HL-60 (cell line): Measurements from ENCODE around the gene AFF3.

ENCODE experiments used
- DNase-seq, 2 experiments: peaks; one replicate each; pipeline ENCODE4 v3.0.0-alpha.2; 2010 to 2020; ENCODE audit warnings: low read depth in 1 of 2, low spot score in 1 of 2
- H3K27ac ChIP-seq: fragments of 250-450 bp; sonication (Bioruptor Pico); replicated peaks from 2 replicates; pipeline ENCODE4 v1.5.1; 2020; ENCODE audit warnings: mild to moderate bottlenecking, moderate library complexity
- H3K27me3 ChIP-seq: fragments of 250-450 bp; sonication (Bioruptor Pico); 2 replicates; pipeline ENCODE4 v1.5.1; 2021; ENCODE audit warnings: mild to moderate bottlenecking, moderate library complexity; ENCODE audit not compliant: insufficient read depth, poor library complexity, severe bottlenecking
- H3K4me3 ChIP-seq: replicated peaks from 2 replicates; pipeline ENCODE4 v1.5.1; 2011; ENCODE audit warnings: mild to moderate bottlenecking, control low read depth, low read length; ENCODE audit not compliant: insufficient read depth
- GABPA ChIP-seq: IDR thresholded peaks from 2 replicates; pipeline ENCODE4 v1.6.1; 2012; ENCODE audit warnings: low read depth
- POLR2AphosphoS5 ChIP-seq: IDR thresholded peaks from 2 replicates; pipeline ENCODE4 v1.6.1; 2012; ENCODE audit warnings: low read depth
- SPI1 ChIP-seq: IDR thresholded peaks from 2 replicates; pipeline ENCODE4 v1.6.1; 2012; ENCODE audit warnings: low read depth, mild to moderate bottlenecking, borderline replicate concordance
- TF ChIP-seq, protein P1 (sequence below): IDR thresholded peaks from one replicate; pipeline ENCODE4 v1.5.1; 2011; ENCODE audit warnings: low read length, control low read depth, inconsistent platforms; ENCODE audit not compliant: insufficient read depth
- TF ChIP-seq, protein P2 (sequence below): IDR thresholded peaks from 2 replicates; pipeline ENCODE4 v1.6.1; 2012; ENCODE audit warnings: low read depth; ENCODE audit not compliant: insufficient replicate concordance

AFF3 gene

DNA sequence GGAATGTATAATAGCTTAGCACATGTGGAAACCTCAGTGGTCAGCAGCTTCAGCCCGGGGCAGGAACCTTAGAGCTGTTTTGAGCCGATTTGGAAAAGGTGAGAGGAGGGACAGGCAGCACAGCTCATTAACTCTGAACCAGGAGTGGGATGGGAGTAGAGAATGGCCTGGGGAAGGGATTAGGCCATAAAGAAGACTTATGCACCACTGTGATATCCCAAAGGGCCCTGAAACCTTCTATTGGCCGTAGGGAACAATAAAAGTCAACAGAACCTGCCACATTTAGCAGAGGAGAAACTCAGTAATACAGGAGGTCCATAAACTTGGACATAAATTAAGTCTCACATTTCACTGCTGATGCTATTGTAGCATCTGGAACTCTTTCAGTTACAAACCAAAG, 528.4 kb downstream of the AFF3 start:
- H3K27ac ChIP-seq: no peak overlapping the region
- DNase-seq: no peak
- H3K4me3 ChIP-seq: no peak overlapping the region
- H3K27me3 ChIP-seq: no peaks in the 10 kb centered on the region
- TF ChIP-seq, protein P1, sequence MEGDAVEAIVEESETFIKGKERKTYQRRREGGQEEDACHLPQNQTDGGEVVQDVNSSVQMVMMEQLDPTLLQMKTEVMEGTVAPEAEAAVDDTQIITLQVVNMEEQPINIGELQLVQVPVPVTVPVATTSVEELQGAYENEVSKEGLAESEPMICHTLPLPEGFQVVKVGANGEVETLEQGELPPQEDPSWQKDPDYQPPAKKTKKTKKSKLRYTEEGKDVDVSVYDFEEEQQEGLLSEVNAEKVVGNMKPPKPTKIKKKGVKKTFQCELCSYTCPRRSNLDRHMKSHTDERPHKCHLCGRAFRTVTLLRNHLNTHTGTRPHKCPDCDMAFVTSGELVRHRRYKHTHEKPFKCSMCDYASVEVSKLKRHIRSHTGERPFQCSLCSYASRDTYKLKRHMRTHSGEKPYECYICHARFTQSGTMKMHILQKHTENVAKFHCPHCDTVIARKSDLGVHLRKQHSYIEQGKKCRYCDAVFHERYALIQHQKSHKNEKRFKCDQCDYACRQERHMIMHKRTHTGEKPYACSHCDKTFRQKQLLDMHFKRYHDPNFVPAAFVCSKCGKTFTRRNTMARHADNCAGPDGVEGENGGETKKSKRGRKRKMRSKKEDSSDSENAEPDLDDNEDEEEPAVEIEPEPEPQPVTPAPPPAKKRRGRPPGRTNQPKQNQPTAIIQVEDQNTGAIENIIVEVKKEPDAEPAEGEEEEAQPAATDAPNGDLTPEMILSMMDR: no peak

DNA sequence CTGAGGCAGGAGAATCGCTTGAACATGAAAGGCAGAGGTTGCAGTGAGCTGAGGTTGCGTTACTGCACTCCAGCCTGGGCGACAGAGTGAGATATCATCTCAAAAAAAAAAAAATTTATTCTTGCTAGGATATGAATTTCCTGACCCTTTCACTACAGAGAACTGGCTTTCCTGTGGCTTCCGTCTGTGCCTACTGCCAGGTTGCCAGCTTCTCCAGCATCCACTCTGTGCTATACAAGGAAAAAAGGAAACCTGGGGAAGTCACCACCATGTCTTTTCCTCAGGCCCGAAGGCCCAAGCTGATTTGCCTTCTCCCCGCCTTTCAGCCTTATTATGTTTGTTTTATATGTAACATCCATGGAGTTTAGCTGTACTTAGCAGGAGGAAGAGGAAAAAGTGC, 530.6 kb downstream of the AFF3 start:
- no peak for DNase-seq
- no peak overlapping the region for H3K4me3 ChIP-seq
- H3K27me3 ChIP-seq: no peaks in the 10 kb centered on the region
- no peak overlapping the region for H3K27ac ChIP-seq
- TF ChIP-seq, protein P2, sequence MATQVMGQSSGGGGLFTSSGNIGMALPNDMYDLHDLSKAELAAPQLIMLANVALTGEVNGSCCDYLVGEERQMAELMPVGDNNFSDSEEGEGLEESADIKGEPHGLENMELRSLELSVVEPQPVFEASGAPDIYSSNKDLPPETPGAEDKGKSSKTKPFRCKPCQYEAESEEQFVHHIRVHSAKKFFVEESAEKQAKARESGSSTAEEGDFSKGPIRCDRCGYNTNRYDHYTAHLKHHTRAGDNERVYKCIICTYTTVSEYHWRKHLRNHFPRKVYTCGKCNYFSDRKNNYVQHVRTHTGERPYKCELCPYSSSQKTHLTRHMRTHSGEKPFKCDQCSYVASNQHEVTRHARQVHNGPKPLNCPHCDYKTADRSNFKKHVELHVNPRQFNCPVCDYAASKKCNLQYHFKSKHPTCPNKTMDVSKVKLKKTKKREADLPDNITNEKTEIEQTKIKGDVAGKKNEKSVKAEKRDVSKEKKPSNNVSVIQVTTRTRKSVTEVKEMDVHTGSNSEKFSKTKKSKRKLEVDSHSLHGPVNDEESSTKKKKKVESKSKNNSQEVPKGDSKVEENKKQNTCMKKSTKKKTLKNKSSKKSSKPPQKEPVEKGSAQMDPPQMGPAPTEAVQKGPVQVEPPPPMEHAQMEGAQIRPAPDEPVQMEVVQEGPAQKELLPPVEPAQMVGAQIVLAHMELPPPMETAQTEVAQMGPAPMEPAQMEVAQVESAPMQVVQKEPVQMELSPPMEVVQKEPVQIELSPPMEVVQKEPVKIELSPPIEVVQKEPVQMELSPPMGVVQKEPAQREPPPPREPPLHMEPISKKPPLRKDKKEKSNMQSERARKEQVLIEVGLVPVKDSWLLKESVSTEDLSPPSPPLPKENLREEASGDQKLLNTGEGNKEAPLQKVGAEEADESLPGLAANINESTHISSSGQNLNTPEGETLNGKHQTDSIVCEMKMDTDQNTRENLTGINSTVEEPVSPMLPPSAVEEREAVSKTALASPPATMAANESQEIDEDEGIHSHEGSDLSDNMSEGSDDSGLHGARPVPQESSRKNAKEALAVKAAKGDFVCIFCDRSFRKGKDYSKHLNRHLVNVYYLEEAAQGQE: no peak
- TF ChIP-seq POLR2AphosphoS5: no peak
- TF ChIP-seq SPI1: no peak
- TF ChIP-seq GABPA: no peak
- TF ChIP-seq, protein P1: no peak

DNA sequence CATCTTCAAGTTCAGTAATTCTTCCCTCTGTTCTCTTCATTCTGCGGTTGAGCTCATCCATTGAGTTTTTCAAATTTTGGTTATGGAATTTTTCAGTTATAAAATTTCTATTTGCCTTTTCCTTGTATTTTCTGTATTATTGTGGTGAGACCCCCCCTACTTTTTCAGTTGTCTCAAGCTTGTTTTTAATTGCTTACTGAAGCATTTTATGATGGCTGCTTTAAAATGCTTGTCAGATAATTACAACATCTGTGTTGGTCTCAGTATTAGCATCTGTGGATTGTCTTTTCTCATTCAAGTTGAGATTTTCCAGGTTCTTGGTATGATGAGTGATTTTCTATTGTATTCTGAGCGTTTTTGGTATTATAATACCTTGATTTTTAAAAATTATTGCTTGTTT, 531.4 kb downstream of the AFF3 start:
- H3K27ac ChIP-seq: no peak overlapping the region
- H3K4me3 ChIP-seq: no peak overlapping the region
- no peak for DNase-seq
- TF ChIP-seq GABPA (no peak), SPI1 (no peak), POLR2AphosphoS5 (no peak)
- TF ChIP-seq, protein P1: no peak
- TF ChIP-seq, protein P2: no peak
- no peaks in the 10 kb centered on the region for H3K27me3 ChIP-seq

DNA sequence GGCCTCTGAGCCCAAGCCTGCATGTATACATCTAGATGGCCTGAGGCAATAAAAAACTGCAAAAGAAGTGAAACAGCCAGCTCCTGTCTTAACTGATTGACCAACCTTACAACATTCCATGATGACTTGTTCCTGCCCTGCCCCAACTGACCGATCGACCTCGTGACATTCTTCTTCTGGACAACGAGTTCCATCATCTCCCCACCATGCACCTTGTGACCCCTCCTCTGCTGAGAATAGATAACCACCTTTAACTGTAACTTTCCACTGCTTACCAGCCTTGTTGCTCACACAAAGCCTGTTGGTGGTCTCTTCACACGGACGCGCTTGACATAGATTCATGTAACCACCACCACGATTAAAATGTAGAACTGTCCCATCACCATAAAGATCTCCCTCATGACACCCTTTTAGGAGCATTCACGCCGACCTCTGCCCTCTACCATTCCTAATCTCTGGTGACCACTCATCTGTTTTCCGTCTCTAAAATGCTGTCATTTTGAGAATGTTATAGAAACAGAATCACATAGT, 532.5 kb downstream of the AFF3 start:
- H3K27me3 ChIP-seq: no peaks in the 10 kb centered on the region
- no peak overlapping the region for H3K27ac ChIP-seq
- TF ChIP-seq POLR2AphosphoS5 (no peak), SPI1 (no peak), GABPA (no peak)
- TF ChIP-seq, protein P1: no peak
- TF ChIP-seq, protein P2: no peak
- no peak overlapping the region for H3K4me3 ChIP-seq
- no peak for DNase-seq
